Measurements from ENCODE around the gene MYO7A.

GRCh38 chr11:77121096-77121640 is 6.9 kb upstream of the MYO7A start:
- TF ChIP-seq CTCF (IDR thresholded peaks at IDR 0.05): no peak
- TF ChIP-seq POLR2A (IDR thresholded peaks at IDR 0.05): no peak
